Activated CD8-positive, alpha-beta memory T cell treated with anti-CD3 and anti-CD28 coated beads, Interleukin-2, amount 10 ng/mL, durations not matched to agents 7 days and 5 days (primary cell): ENCODE results near the gene DNAH12. TPM values are rescaled to one million over a fixed set of nuclear protein-coding genes. Genes with fewer than 3 reads are reported as not detected.

Experiments
- ATAC-seq: fragments of 150-1000 bp; cut with Tn5 transposase; one replicate; pipeline ENCODE4 v1.10.0; 2021; ENCODE audit warnings: moderate library complexity
- CTCF ChIA-PET: fragments of 350-600 bp; sonication (Branson Sonifier 250); formaldehyde crosslinking; loops from one replicate; lab custom pipeline; 2021; ENCODE audit warnings: antibody characterized with exemption; lab: Charles Lee
- DNase-seq: peaks from one replicate; pipeline ENCODE4 v3.0.0-alpha.2; 2020
- H3K27ac Mint-ChIP-seq: one replicate; pipeline ENCODE4 v1.8.0; 2021; ENCODE audit warnings: mild to moderate bottlenecking, mixed read lengths
- H3K27me3 Mint-ChIP-seq: one replicate; pipeline ENCODE4 v1.8.0; 2021; ENCODE audit warnings: mixed read lengths
- H3K36me3 Mint-ChIP-seq: one replicate; pipeline ENCODE4 v1.8.0; 2021; ENCODE audit warnings: mild to moderate bottlenecking, mixed read lengths
- H3K4me1 Mint-ChIP-seq: one replicate; pipeline ENCODE4 v1.8.0; 2021; ENCODE audit warnings: mixed read lengths
- H3K4me3 Mint-ChIP-seq: one replicate; pipeline ENCODE4 v1.8.0; 2021; ENCODE audit warnings: mild to moderate bottlenecking, moderate library complexity, mixed read lengths
- H3K9me3 Mint-ChIP-seq: one replicate; pipeline ENCODE4 v1.8.0; 2022; ENCODE audit warnings: low read depth, mixed read lengths
- total RNA-seq, 2 experiments: library from RNA; stranded (reverse); gene quantifications; one replicate each; pipeline ENCODE4 v1.2.3, GENCODE V29; 2021

The DNAH12 gene, protein sequence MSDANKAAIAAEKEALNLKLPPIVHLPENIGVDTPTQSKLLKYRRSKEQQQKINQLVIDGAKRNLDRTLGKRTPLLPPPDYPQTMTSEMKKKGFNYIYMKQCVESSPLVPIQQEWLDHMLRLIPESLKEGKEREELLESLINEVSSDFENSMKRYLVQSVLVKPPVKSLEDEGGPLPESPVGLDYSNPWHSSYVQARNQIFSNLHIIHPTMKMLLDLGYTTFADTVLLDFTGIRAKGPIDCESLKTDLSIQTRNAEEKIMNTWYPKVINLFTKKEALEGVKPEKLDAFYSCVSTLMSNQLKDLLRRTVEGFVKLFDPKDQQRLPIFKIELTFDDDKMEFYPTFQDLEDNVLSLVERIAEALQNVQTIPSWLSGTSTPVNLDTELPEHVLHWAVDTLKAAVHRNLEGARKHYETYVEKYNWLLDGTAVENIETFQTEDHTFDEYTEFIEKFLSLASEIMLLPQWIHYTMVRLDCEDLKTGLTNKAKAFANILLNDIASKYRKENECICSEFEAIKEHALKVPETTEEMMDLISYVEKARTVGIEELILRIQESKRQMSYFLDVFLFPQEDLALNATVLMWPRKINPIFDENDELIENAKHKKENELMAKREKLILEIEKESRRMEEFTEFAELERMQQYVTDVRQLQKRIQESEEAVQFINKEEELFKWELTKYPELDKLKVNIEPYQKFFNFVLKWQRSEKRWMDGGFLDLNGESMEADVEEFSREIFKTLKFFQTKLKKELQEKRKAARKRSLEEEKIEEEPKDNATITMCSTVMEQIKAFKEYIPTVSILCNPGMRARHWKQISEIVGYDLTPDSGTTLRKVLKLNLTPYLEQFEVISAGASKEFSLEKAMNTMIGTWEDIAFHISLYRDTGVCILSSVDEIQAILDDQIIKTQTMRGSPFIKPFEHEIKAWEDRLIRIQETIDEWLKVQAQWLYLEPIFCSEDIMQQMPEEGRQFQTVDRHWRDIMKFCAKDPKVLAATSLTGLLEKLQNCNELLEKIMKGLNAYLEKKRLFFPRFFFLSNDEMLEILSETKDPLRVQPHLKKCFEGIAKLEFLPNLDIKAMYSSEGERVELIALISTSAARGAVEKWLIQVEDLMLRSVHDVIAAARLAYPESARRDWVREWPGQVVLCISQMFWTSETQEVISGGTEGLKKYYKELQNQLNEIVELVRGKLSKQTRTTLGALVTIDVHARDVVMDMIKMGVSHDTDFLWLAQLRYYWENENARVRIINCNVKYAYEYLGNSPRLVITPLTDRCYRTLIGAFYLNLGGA (N-terminal part only)
- total RNA-seq = under 1 TPM in 1 of 2 experiments, not detected in 1; 0.06 TPM

DNA sequence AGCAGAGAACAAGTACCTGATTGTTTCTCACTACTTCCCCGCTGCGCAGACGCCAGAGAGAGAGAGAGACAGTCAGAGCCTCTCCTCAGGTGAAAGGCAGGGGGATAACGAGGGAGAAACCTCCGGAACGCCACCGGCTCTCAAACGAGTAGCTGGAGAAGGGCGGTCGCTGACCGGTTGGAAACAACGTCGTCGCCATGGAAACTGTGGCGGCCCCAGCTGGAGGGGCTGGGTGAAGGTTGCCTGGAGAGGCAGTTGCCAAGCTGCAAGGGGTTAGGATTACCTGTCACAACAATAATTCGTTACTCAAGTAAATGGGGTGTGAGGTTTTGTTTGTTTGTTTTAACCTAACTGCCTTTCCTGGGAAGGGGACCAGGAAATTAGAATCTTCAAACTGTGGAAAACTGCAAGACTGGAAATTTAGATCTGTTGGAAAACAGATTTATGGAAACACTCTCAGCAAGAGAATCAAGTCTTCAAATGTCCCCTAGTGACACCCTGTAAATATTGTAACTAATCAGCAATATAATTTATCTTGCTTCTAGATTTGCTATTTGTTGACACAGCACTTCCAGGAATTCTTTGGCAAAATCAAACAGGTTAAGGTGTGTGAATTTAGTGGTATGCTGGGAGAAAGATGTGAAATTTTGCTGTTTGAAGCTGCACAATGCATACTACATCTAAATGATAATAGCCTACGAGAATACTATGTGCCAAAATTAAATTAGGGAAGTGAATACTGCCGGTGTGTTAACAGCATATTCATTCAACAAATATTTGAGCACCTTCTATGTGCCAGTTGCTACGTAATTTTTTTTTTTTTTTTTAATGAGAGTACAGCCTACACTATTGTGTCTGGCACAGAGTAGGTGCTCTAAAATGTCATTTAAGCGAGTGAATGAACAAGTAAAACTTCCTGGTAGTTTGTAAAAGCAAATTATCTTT, at the start of gene DNAH12:
Gene DNAH12, minus strand, starts transcription at position 164 of the 945 bp plus-strand sequence. CDS start 1,474 bp downstream, outside the sequence.
- Mint-ChIP-seq H3K27ac (no peak within 1 kb of the TSS), H3K9me3 (no peaks in the 10 kb centered on the region), H3K4me1 (peaks cover 7% of the 10 kb centered on the region), H3K27me3 (no peaks in the 10 kb centered on the region), H3K36me3 (no peaks in the 10 kb centered on the region), H3K4me3 (no peak within 1 kb of the TSS)
- DNase-seq = peak; percentile 49
- CTCF ChIA-PET = interaction anchor here (1.0 kb wide), 1 partner anchor 15 kb away, joined by 3 read pairs; no protein-coding TSS in a partner anchor
- peak; percentile 23 for ATAC-seq

DNA sequence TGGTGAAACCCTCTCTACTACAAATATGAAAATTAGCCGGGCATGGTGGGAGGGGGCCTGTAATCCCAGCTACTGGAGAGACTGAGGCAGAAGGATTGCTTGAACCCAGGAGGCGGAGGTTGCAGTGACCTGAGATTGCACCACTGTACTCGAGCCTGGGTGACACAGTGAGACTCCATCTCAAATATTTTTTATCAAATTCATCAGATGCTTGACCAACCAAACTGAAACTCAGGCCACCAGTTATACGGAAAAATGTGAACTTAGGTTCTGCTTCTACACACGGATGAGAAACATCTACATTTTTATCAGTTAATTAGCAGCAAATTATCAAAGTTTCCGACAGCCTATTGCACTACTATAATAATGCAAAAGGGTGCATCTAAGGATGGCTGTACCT, 48.2 kb upstream of the DNAH12 start:
- no peaks in the 10 kb centered on the region for H3K27me3 Mint-ChIP-seq
- no peaks in the 10 kb centered on the region for H3K9me3 Mint-ChIP-seq
- CTCF ChIA-PET = no interaction called here
- H3K27ac Mint-ChIP-seq = no peak overlapping the region
- H3K4me3 Mint-ChIP-seq = no peak overlapping the region
- peaks cover 33% of the 10 kb centered on the region for H3K4me1 Mint-ChIP-seq
- no peak for ATAC-seq
- peaks cover 19% of the 10 kb centered on the region for H3K36me3 Mint-ChIP-seq
- DNase-seq = no peak

DNA sequence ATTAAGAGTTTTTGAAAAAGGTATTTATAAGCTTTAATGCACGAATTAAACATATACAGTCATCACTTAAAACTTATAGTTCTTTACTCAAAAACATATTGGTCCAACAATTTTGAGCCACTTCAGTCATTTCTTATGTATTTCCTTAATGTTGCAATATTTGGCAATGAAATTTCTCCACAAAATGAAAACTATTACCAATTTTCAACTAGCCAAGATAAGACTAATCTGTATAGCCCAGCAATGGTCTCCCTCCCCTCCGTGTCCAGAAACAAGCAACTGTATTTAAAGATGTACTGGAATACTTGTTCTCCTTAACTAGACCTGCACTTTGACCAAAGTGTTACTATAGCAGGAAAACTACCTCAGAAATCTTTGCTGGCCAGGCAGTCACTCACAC, 43.8 kb upstream of the DNAH12 start:
- H3K4me1 Mint-ChIP-seq = peaks cover 25% of the 10 kb centered on the region
- no peak for DNase-seq
- CTCF ChIA-PET = no interaction called here
- ATAC-seq = no peak
- no peak overlapping the region for H3K4me3 Mint-ChIP-seq
- peaks cover 26% of the 10 kb centered on the region for H3K36me3 Mint-ChIP-seq
- no peaks in the 10 kb centered on the region for H3K9me3 Mint-ChIP-seq
- no peak overlapping the region for H3K27ac Mint-ChIP-seq
- H3K27me3 Mint-ChIP-seq = no peaks in the 10 kb centered on the region

DNA sequence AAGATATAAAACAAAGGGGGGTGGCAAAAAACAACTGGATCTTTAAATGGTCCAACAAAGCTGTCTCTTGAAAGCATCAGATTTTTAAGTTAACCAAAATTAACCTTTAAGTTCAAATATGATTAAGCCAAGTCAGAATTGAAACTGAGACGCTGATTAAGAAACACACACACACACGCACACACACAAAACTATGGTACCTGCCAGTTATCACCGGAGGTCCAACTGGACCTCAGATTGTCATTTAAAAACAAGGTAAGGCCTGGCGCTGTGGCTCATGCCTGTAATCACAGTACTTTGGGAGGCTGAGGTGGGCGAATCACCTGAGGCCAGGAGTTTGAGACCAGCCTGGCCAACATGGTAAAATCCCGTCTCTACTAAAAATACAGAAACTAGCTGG, 42.6 kb upstream of the DNAH12 start:
- CTCF ChIA-PET = no interaction called here
- peak overlapping the region; percentile 28 for H3K27ac Mint-ChIP-seq
- no peaks in the 10 kb centered on the region for H3K9me3 Mint-ChIP-seq
- DNase-seq = no peak
- peaks cover 26% of the 10 kb centered on the region for H3K36me3 Mint-ChIP-seq
- no peak overlapping the region for H3K4me3 Mint-ChIP-seq
- no peak for ATAC-seq
- peaks cover 21% of the 10 kb centered on the region for H3K4me1 Mint-ChIP-seq
- no peaks in the 10 kb centered on the region for H3K27me3 Mint-ChIP-seq

DNA sequence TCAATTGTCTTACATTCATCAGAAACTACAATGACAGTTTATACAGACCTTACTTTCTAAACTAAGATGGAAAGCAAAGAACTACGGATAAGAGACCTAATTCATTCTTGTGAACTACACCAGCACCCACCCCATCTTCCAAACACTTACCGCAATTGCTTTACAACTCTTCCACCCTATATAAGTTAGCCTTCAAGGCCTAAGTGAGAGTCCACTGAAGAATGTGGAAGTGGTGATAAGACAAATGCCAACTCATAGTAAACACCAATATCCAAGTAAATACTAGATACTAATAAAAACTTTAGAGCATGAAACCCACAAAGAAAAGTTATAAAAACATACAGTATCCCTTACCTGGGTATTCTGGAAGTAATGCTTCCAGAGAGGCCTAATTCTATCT, 39.4 kb upstream of the DNAH12 start:
- CTCF ChIA-PET = no interaction called here
- no peak overlapping the region for H3K27ac Mint-ChIP-seq
- H3K27me3 Mint-ChIP-seq = no peaks in the 10 kb centered on the region
- no peaks in the 10 kb centered on the region for H3K9me3 Mint-ChIP-seq
- DNase-seq = no peak
- no peak for ATAC-seq
- peaks cover 16% of the 10 kb centered on the region for H3K4me1 Mint-ChIP-seq
- H3K36me3 Mint-ChIP-seq = peaks cover 20% of the 10 kb centered on the region
- no peak overlapping the region for H3K4me3 Mint-ChIP-seq

DNA sequence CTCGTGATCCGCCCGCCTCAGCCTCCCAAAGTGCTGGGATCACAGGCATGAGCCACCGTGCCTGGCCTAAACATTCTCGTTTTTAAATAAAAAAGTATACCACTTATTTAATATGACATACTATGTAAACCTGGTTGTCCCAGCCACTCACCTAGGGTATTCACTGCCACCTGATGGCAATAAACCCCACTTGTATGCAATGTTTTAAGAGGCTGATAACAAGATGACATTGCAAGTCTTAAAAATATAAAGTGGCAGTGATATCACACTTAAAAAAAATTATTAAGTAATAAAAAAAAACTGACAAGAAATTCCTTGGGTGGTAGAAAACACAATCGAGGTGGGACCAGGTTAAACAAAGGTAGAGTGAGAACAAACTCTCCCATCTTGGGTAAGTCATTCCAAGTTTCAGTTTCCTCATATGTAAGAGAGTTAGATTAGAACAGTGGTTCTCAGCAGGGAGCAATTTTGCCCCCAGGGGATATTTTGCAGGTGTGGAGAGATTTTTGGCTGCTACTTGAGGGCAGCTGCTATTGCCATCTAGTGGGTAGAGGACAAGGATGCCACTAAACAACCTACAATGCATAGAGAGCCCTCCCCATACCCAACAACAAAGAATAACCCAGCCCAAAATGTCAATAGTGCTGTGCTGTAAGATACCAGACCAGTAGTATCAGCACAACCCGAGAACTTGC, 38.5 kb upstream of the DNAH12 start:
- Mint-ChIP-seq H3K27ac (no peak overlapping the region), H3K36me3 (peaks cover 25% of the 10 kb centered on the region), H3K9me3 (no peaks in the 10 kb centered on the region), H3K4me3 (no peak overlapping the region), H3K27me3 (no peaks in the 10 kb centered on the region), H3K4me1 (peaks cover 15% of the 10 kb centered on the region)
- ATAC-seq (peak; percentile 30), DNase-seq (no peak)
- CTCF ChIA-PET = interaction anchor here (1.9 kb wide), 1 partner anchor 26 kb away, joined by 5 read pairs; no protein-coding TSS in a partner anchor

DNA sequence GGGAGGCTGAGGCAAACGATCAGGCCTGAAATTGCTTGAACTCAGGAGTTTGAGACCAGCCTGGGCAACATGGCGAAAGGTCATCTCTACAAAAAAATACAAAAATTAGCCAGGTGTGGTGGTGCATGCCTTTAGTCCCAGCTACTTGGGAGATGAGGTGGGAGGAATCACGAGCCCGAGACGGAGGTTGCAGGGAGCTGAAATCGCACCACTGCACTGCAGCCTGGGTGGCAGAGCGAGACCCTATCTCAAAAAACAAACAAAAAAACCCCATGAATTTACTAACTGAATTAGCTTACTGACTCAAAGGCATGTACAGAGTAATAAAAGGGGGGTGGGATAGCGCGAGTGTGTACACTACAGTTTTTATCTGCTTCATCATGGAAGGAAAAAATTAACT, 33.7 kb upstream of the DNAH12 start:
- Mint-ChIP-seq H3K4me3 (no peak overlapping the region), H3K36me3 (peaks cover 45% of the 10 kb centered on the region), H3K9me3 (no peaks in the 10 kb centered on the region), H3K4me1 (peaks cover 11% of the 10 kb centered on the region), H3K27ac (no peak overlapping the region), H3K27me3 (no peaks in the 10 kb centered on the region)
- ATAC-seq = no peak
- CTCF ChIA-PET = interaction anchor here (1.8 kb wide), 1 partner anchor 10 kb away, joined by 6 read pairs; no protein-coding TSS in a partner anchor
- no peak for DNase-seq

DNA sequence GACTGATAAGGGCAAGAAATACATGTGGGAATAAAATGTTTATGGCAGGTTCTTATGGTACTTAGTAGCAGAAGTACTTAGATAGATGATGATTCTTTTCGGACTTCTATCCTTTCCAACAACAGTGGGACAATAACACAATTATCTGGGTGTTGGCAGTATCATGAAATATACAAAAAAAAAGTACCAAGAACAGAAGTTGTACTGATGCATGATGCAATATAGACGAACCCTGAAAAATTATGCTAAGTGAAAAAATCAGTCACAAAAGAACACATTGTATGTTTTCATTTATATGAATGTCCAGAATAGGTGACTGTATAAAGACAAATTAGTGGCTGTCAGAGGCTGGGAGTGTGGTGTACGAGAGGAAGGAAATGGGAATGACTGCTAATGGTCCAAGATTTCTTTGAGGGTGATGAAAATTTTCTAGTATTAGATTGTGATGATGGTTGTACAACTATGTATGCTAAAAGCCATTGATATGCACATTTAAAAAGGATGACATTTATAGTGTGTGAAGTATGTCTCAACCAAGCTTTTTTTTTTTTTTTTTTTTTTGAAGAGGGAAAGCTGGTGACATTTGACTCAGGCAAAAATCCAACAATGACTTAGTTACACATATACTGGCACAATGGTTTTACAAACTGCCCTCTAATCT, 32.0 kb upstream of the DNAH12 start:
- peak overlapping the region; percentile 35 for H3K27ac Mint-ChIP-seq
- peaks cover 54% of the 10 kb centered on the region for H3K36me3 Mint-ChIP-seq
- H3K9me3 Mint-ChIP-seq = no peaks in the 10 kb centered on the region
- DNase-seq = no peak
- H3K27me3 Mint-ChIP-seq = no peaks in the 10 kb centered on the region
- CTCF ChIA-PET = no interaction called here
- H3K4me3 Mint-ChIP-seq = no peak overlapping the region
- no peak for ATAC-seq
- H3K4me1 Mint-ChIP-seq = peaks cover 9% of the 10 kb centered on the region

DNA sequence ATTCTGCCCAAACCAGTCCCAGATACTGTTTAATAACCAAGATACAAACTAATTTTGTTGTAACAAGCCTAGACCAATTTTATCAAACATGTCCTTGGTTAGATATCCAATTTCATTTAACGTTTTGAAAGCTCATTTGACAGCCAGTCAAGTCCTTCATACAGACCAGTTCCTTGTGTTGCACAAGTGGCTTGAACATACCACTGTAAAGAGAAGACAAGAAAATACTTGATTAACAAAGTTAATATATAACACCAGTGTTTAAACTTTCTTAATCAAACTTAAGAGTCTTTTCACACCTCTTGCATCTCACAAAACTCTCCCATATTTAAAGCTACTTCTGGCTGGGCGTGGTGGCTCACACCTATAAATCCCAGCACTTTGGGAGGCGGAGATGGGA, 28.0 kb upstream of the DNAH12 start:
- Mint-ChIP-seq H3K27me3 (no peaks in the 10 kb centered on the region), H3K27ac (peak overlapping the region; percentile 24)

DNA sequence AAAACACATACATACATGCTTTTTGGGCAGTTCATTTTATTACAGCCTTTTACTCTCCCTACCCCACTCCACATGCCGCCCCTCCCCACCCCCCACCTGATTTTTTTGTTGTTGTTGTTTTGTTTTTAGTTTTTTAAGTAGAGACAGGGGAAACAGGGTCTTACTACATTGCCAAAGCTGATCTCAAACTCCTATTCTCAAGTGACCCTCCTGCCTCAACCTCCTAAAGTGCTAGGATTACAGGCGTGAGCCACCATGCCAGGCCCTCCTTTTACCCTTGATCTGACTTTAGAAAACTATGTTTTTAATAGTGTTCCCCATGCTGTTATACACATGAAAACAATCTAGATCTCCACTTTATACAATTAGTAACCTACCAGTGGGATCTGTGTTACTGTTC, 26.7 kb upstream of the DNAH12 start:
- Mint-ChIP-seq H3K36me3 (peaks cover 50% of the 10 kb centered on the region), H3K27me3 (no peaks in the 10 kb centered on the region), H3K27ac (no peak overlapping the region), H3K9me3 (no peaks in the 10 kb centered on the region), H3K4me3 (no peak overlapping the region), H3K4me1 (peaks cover 1% of the 10 kb centered on the region)
- DNase-seq (no peak), ATAC-seq (no peak)
- CTCF ChIA-PET = no interaction called here

More for the DNA sequence above, 28.0 kb upstream of the DNAH12 start:
- DNase-seq (no peak), ATAC-seq (no peak)
- H3K9me3 Mint-ChIP-seq = no peaks in the 10 kb centered on the region
- peaks cover 7% of the 10 kb centered on the region for H3K4me1 Mint-ChIP-seq
- CTCF ChIA-PET = no interaction called here
- no peak overlapping the region for H3K4me3 Mint-ChIP-seq
- peaks cover 51% of the 10 kb centered on the region for H3K36me3 Mint-ChIP-seq

DNA sequence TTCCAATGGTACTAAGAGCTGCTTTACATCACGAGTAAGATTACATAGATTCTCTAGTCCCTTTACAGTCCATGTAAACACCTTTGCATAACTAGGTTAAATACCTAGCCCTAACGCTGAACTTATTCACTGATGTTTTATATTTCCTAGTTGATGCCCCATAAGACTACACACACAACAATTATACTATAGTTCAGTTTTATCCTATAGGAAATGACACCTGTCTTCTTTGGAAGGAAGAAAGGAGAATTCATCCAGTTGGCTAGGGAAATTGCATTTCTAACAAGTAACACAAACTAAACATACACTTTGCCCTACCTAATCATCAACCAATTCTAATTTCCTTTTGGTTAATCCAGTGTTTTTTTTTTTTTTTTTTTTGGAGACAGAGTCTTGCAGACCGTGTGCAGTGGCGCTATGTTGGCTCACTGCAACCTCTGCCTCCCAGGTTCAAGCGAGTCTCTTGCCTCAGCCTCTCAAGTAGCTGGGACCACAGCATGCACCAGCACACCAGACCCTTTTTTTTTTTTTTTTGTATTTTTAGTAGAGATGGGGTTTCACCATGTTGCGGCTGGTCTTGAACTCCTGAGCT, 25.8 kb upstream of the DNAH12 start:
- Mint-ChIP-seq H3K27me3 (no peaks in the 10 kb centered on the region), H3K27ac (no peak overlapping the region), H3K36me3 (peaks cover 45% of the 10 kb centered on the region), H3K4me3 (no peak overlapping the region), H3K9me3 (no peaks in the 10 kb centered on the region), H3K4me1 (no peaks in the 10 kb centered on the region)
- no peak for ATAC-seq
- CTCF ChIA-PET = interaction anchor here (0.7 kb wide), 1 partner anchor 826 kb away, joined by 3 read pairs; no protein-coding TSS in a partner anchor
- DNase-seq = no peak
